ENCODE results near the gene QRSL1.

- TF ChIP-seq POLR2AphosphoS5 (IDR thresholded peaks at IDR 0.05; ENCODE audit: insufficient read depth, low read depth, low read length) (no peak), FOS (IDR thresholded peaks at IDR 0.05; ENCODE audit: borderline replicate concordance, insufficient read depth, low read length) (no peak), JUN (IDR thresholded peaks at IDR 0.05; ENCODE audit: borderline replicate concordance, insufficient read depth, insufficient read length, low read depth) (no peak), EZH2 (IDR thresholded peaks at IDR 0.05; ENCODE audit: borderline replicate concordance, low read depth, low read length, severe bottlenecking) (no peak), POLR2A (IDR thresholded peaks at IDR 0.05; ENCODE audit: low read depth, low read length) (no peak), MYC (IDR thresholded peaks at IDR 0.05; ENCODE audit: low read depth, low read length) (no peak), GATA2 (IDR thresholded peaks at IDR 0.05; ENCODE audit: insufficient read depth, insufficient read length, low read depth, low read length) (no peak)
- TF ChIP-seq, protein P1, sequence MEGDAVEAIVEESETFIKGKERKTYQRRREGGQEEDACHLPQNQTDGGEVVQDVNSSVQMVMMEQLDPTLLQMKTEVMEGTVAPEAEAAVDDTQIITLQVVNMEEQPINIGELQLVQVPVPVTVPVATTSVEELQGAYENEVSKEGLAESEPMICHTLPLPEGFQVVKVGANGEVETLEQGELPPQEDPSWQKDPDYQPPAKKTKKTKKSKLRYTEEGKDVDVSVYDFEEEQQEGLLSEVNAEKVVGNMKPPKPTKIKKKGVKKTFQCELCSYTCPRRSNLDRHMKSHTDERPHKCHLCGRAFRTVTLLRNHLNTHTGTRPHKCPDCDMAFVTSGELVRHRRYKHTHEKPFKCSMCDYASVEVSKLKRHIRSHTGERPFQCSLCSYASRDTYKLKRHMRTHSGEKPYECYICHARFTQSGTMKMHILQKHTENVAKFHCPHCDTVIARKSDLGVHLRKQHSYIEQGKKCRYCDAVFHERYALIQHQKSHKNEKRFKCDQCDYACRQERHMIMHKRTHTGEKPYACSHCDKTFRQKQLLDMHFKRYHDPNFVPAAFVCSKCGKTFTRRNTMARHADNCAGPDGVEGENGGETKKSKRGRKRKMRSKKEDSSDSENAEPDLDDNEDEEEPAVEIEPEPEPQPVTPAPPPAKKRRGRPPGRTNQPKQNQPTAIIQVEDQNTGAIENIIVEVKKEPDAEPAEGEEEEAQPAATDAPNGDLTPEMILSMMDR (IDR thresholded peaks at IDR 0.05; ENCODE audit: extremely low read depth in 1 of 2, insufficient read depth in 1 of 2, low read depth in 1 of 2, low read length in 2 of 2) = no peak
- TF ChIP-seq, protein P2, sequence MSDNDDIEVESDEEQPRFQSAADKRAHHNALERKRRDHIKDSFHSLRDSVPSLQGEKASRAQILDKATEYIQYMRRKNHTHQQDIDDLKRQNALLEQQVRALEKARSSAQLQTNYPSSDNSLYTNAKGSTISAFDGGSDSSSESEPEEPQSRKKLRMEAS (IDR thresholded peaks at IDR 0.05; ENCODE audit: insufficient read depth, insufficient read length) = no peak
Measured at GRCh38 chr6:106626485-106626884, 2.9 kb upstream of the QRSL1 start.

Measured in endothelial cell of umbilical vein (primary cell).